Endothelial cell of umbilical vein (primary cell): Measurements from ENCODE around the gene NEMP2. TPM values are rescaled to one million over a fixed set of nuclear protein-coding genes. Genes with fewer than 3 reads are reported as not detected.

Experiments used
- BruUV-seq: library from RNA; stranded (reverse); fragments of 400-500 nt; replicated peaks from 2 replicates; lab custom pipeline; 2021; lab: Mats Ljungman, UMichigan
- CTCF ChIA-PET: fragments of 300-600, 350-600 bp; sonication (Branson Sonifier 250); formaldehyde crosslinking; loops from one replicate; lab custom pipeline; 2021; ENCODE audit warnings: antibody characterized with exemption, inconsistent platforms; lab: Charles Lee
- POLR2A ChIA-PET: fragments of 300-600, 350-600 bp; sonication (Branson Sonifier 250); formaldehyde crosslinking; loops from one replicate; lab custom pipeline; 2021; ENCODE audit warnings: antibody characterized with exemption, inconsistent platforms; lab: Charles Lee
- DNase-seq: peaks from one replicate; pipeline ENCODE4 v3.0.0-alpha.2; 2011; ENCODE audit warnings: low read depth, low spot score
- FAIRE-seq: peaks from 2 replicates; lab custom pipeline; 2011; peaks lifted over from hg19 to GRCh38; lab: Jason Lieb, UNC
- H2AFZ ChIP-seq: 2 replicates; pipeline ENCODE4 v1.6.0; 2012; ENCODE audit warnings: low read depth, low read length, control low read depth, inconsistent platforms
- H3K27ac ChIP-seq: 2 replicates; pipeline ENCODE4 v1.5.1; 2011; ENCODE audit warnings: low read depth, mild to moderate bottlenecking, control low read depth, low read length, moderate library complexity; ENCODE audit not compliant: insufficient read depth
- H3K27me3 ChIP-seq, 2 experiments: 2 replicates each; pipeline versions ENCODE4 v1.6.0 to v1.6.1; 2011; ENCODE audit warnings: low read length in 2 of 2, mixed read lengths in 1 of 2; ENCODE audit not compliant: control insufficient read depth in 2 of 2, insufficient read depth in 2 of 2
- H3K36me3 ChIP-seq, 2 experiments: 2 replicates in 1 of 2; 3 replicates in 1 of 2; pipeline ENCODE4 v1.5.1; 2011; ENCODE audit warnings: low read length in 2 of 2, mild to moderate bottlenecking in 1 of 2, moderate library complexity in 1 of 2; ENCODE audit not compliant: control insufficient read depth in 2 of 2, insufficient read depth in 2 of 2; ENCODE audit errors: extremely low read depth in 1 of 2
- H3K4me1 ChIP-seq: 3 replicates; pipeline ENCODE4 v1.5.1; 2011; ENCODE audit warnings: mild to moderate bottlenecking, low read length; ENCODE audit not compliant: control insufficient read depth, insufficient read depth; ENCODE audit errors: extremely low read depth
- H3K4me2 ChIP-seq: 2 replicates; pipeline ENCODE4 v1.6.1; 2011; ENCODE audit warnings: low read length, control low read depth, mixed read lengths; ENCODE audit not compliant: insufficient read depth
- H3K4me3 ChIP-seq, 3 experiments: fragments of 200-600 bp in 1 of 3; sonication (generic), shearing (Covaris generic) in 1 of 3; replicated peaks in 1 of 3; 2 replicates each; pipeline ENCODE4 v1.5.1; 2011 to 2016; ENCODE audit warnings: control low read depth in 3 of 3, low read length in 3 of 3, mild to moderate bottlenecking in 2 of 3, inconsistent platforms in 1 of 3, low read depth in 1 of 3, moderate library complexity in 1 of 3; ENCODE audit not compliant: insufficient read depth in 1 of 3
- H3K79me2 ChIP-seq: 2 replicates; pipeline ENCODE4 v1.6.0; 2012; ENCODE audit warnings: low read length, inconsistent platforms; ENCODE audit not compliant: control insufficient read depth, insufficient read depth
- H3K9ac ChIP-seq: replicated peaks from 2 replicates; pipeline ENCODE3; 2011; ENCODE audit warnings: low read length, control low read depth; ENCODE audit not compliant: insufficient read depth; ENCODE audit errors: extremely low read depth
- H3K9me1 ChIP-seq: replicated peaks from 3 replicates; pipeline ENCODE4 v1.6.0; 2011; ENCODE audit warnings: mild to moderate bottlenecking, low read length; ENCODE audit not compliant: control insufficient read depth, insufficient read depth; ENCODE audit errors: extremely low read depth
- H3K9me3 ChIP-seq: replicated peaks from 2 replicates; pipeline ENCODE4 v1.5.1; 2012; ENCODE audit warnings: low read length, inconsistent platforms; ENCODE audit not compliant: control insufficient read depth, insufficient read depth
- H4K20me1 ChIP-seq: replicated peaks from 2 replicates; pipeline ENCODE3; 2011; ENCODE audit warnings: mild to moderate bottlenecking, low read length; ENCODE audit not compliant: control insufficient read depth, insufficient read depth; ENCODE audit errors: extremely low read depth
- EZH2 ChIP-seq: IDR thresholded peaks from 2 replicates; pipeline ENCODE4 v1.6.1; 2012; ENCODE audit warnings: borderline replicate concordance, low read depth, mild to moderate bottlenecking, moderate library complexity, low read length, inconsistent platforms; ENCODE audit not compliant: severe bottlenecking
- FOS ChIP-seq: IDR thresholded peaks from 2 replicates; pipeline ENCODE4 v1.6.1; 2011; ENCODE audit warnings: mild to moderate bottlenecking, low read length, moderate library complexity, borderline replicate concordance; ENCODE audit not compliant: insufficient read depth
- JUN ChIP-seq: IDR thresholded peaks from 2 replicates; pipeline ENCODE4 v1.6.1; 2011; ENCODE audit warnings: borderline replicate concordance, low read depth; ENCODE audit not compliant: insufficient read length, insufficient read depth
- MYC ChIP-seq: IDR thresholded peaks from one replicate; pipeline ENCODE4 v1.6.1; 2011; ENCODE audit warnings: mild to moderate bottlenecking, low read depth, low read length
- POLR2A ChIP-seq: IDR thresholded peaks from 2 replicates; pipeline ENCODE4 v1.6.1; 2012; ENCODE audit warnings: low read depth, mild to moderate bottlenecking, control low read depth, low read length
- dilution Hi-C: fragments of 300-500 bp; cut with MboI; formaldehyde crosslinking; loops from one replicate; pipeline ENCODE4 v1.15.0; 2019; ENCODE audit warnings: low sequenced_read_pairs; ENCODE audit not compliant: extremely low pct_ligation_motif_present
- intact Hi-C: fragments of 100-400 bp; cut with micrococcal nuclease; formaldehyde crosslinking; loops from one replicate; pipeline ENCODE4 v1.10.0; 2022
- polyA plus RNA-seq, 4 experiments: library from polyadenylated mRNA; depleted of rRNA in 3 of 4; stranded (reverse) in 3 of 4; unstranded in 1 of 4; fragments of >200 nt; gene quantifications; 2 replicates each; pipeline versions ENCODE4 v1.2.1 to v1.2.3, GENCODE V29; 2011 to 2012; ENCODE audit warnings: missing spikeins in 1 of 4
- total RNA-seq: library from RNA; stranded (reverse); gene quantifications from 2 replicates; pipeline ENCODE4 v1.2.3, GENCODE V29; 2021
- TF ChIP-seq, protein P1 (sequence below), 2 donors: IDR thresholded peaks; 1 replicate in 1 of 2; 2 replicates in 1 of 2; pipeline ENCODE4 v1.5.1; 2011; ENCODE audit warnings: low read length in 2 of 2, mild to moderate bottlenecking in 2 of 2, moderate library complexity in 2 of 2, control low read depth in 1 of 2, inconsistent platforms in 1 of 2, low read depth in 1 of 2; ENCODE audit not compliant: insufficient read depth in 1 of 2; ENCODE audit errors: extremely low read depth in 1 of 2
- TF ChIP-seq, protein P2 (sequence below): IDR thresholded peaks from 2 replicates; pipeline ENCODE4 v1.6.1; 2011; ENCODE audit not compliant: insufficient read depth, insufficient read length

NEMP2 gene
- total and polyA plus RNA-seq, 2 donors (not counting 3 experiments of a cell fraction or from before 2014, with no cell fraction given) = 3.1 to 8.4 TPM

DNA sequence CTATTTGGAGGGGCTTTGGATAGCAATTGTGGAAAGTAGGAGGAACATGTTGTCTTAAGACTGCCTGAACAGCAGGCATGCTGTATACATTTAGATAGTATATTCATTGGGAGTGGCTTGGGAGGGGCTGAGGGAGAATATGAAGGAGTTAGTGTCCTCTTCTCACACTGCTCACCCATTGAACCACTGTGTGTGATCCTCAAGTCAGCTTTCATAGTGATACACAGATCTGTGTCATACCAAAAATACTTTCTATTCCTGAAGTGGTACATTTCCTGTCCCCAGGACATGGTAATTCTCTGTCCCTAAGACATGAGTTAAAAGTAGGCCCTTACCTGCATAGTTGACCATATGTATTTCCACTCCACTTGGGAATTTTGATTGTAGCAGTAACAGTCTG, 9.6 kb downstream of the NEMP2 start:
- FAIRE-seq = no peak
- ChIA-PET POLR2A (no interaction called here), CTCF (no interaction called here)
- H3K9ac ChIP-seq = no peak overlapping the region
- no peak overlapping the region for H3K4me3 ChIP-seq
- DNase-seq = no peak
- no peaks in the 10 kb centered on the region for H4K20me1 ChIP-seq
- no peaks in the 10 kb centered on the region for H3K4me1 ChIP-seq
- H3K36me3 ChIP-seq = no peaks in the 10 kb centered on the region
- H3K9me1 ChIP-seq = no peaks in the 10 kb centered on the region
- intact Hi-C loops (no loop called here), dilution Hi-C loops (no loop called here)
- no peaks in the 10 kb centered on the region for H3K9me3 ChIP-seq
- BruUV-seq = no TSS peak
- no peak overlapping the region for H3K4me2 ChIP-seq
- no peak overlapping the region for H3K27ac ChIP-seq
- H3K79me2 ChIP-seq = no peaks in the 10 kb centered on the region
- TF ChIP-seq FOS (no peak), MYC (no peak), POLR2A (no peak), JUN (no peak), EZH2 (no peak)
- TF ChIP-seq, protein P1, sequence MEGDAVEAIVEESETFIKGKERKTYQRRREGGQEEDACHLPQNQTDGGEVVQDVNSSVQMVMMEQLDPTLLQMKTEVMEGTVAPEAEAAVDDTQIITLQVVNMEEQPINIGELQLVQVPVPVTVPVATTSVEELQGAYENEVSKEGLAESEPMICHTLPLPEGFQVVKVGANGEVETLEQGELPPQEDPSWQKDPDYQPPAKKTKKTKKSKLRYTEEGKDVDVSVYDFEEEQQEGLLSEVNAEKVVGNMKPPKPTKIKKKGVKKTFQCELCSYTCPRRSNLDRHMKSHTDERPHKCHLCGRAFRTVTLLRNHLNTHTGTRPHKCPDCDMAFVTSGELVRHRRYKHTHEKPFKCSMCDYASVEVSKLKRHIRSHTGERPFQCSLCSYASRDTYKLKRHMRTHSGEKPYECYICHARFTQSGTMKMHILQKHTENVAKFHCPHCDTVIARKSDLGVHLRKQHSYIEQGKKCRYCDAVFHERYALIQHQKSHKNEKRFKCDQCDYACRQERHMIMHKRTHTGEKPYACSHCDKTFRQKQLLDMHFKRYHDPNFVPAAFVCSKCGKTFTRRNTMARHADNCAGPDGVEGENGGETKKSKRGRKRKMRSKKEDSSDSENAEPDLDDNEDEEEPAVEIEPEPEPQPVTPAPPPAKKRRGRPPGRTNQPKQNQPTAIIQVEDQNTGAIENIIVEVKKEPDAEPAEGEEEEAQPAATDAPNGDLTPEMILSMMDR (IDR thresholded peaks at IDR 0.05; ENCODE audit: extremely low read depth in 1 of 2, insufficient read depth in 1 of 2, low read depth in 1 of 2, low read length in 2 of 2) = no peak
- TF ChIP-seq, protein P2, sequence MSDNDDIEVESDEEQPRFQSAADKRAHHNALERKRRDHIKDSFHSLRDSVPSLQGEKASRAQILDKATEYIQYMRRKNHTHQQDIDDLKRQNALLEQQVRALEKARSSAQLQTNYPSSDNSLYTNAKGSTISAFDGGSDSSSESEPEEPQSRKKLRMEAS = no peak
- no peak overlapping the region for H2AFZ ChIP-seq
- no peaks in the 10 kb centered on the region for H3K27me3 ChIP-seq
